Measurements from ENCODE around the gene CPN2.

DNA sequence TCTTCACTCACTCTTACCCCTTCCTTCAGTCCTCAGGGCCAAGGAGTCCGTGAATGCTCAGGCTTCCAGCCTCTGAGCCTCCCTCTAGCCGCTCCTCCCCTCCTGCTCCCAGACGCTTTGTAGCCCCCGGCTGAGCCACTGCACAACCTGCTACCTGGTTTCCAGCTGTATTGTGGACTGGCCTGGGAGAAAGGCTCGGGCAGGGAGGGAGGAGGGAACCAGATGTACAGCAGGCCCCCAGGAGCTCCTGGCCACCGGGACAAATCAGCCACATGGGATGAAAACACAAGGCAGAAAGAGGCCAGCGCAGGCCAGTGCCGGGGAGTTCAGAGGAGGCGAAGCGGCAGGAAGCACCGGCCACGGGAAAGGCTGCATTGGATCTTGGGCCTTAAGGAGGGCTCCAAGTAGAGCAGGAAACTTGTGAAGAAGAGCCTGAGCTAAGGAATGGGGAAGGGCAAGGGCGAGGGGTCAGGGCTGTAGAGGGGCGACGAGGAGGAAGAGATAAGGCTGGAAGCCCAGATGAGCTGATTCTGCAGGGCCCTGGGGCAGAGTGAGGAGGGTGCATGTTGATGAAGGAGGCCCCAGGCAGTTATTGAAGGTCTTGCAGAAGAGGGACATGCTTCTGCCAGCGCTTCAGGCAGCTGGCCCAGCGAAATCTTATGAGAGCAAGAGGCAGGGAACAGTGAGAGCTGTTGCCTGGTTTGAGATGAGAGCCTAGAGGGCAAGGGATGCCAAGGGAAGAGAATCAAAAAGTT lies 14.3 kb downstream of the CPN2 start:
- TF ChIP-seq, protein P1, sequence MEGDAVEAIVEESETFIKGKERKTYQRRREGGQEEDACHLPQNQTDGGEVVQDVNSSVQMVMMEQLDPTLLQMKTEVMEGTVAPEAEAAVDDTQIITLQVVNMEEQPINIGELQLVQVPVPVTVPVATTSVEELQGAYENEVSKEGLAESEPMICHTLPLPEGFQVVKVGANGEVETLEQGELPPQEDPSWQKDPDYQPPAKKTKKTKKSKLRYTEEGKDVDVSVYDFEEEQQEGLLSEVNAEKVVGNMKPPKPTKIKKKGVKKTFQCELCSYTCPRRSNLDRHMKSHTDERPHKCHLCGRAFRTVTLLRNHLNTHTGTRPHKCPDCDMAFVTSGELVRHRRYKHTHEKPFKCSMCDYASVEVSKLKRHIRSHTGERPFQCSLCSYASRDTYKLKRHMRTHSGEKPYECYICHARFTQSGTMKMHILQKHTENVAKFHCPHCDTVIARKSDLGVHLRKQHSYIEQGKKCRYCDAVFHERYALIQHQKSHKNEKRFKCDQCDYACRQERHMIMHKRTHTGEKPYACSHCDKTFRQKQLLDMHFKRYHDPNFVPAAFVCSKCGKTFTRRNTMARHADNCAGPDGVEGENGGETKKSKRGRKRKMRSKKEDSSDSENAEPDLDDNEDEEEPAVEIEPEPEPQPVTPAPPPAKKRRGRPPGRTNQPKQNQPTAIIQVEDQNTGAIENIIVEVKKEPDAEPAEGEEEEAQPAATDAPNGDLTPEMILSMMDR (IDR thresholded peaks at IDR 0.05), result no peak
- TF ChIP-seq POLR2A (IDR thresholded peaks at IDR 0.05), result no peak
